GM18868 (cell line): ENCODE results near the gene KRTAP5-7.
"Not testable (repeated sequence)": the region's sequence is repeated elsewhere in the genome, so short reads cannot be mapped to it uniquely, and the experiment has no call there.

Experiments used
- ATAC-seq: cut with Tn5 transposase; IDR thresholded peaks from one replicate; pipeline ENCODE4 v1.9.1; 2021; ENCODE audit warnings: mild to moderate bottlenecking, moderate library complexity; ENCODE audit not compliant: unreplicated experiment

KRTAP5-7 gene

GRCh38 chr11:71556018-71556417 is 29.0 kb downstream of the KRTAP5-7 start:
- no peak for ATAC-seq

- ATAC-seq: no peak
Observed at GRCh38 chr11:71557257-71557656, 30.2 kb downstream of the KRTAP5-7 start.

GRCh38 chr11:71558996-71559395 is 31.9 kb downstream of the KRTAP5-7 start:
- ATAC-seq: no peak

GRCh38 chr11:71562120-71562519 is 35.1 kb downstream of the KRTAP5-7 start:
- ATAC-seq: no peak

GRCh38 chr11:71563406-71563805 is 36.3 kb downstream of the KRTAP5-7 start:
- no peak for ATAC-seq

- ATAC-seq: no peak
Observed at GRCh38 chr11:71564430-71564829, 37.4 kb downstream of the KRTAP5-7 start.

GRCh38 chr11:71565263-71565662 is 38.2 kb downstream of the KRTAP5-7 start, which contains the start of gene KRTAP5-10:
Gene KRTAP5-10 (plus strand): TSS chr11:71565563. CDS start chr11:71565588, 25 bp downstream.
- ATAC-seq: no peak

- ATAC-seq: no peak
Observed at GRCh38 chr11:71566081-71566620, 39.1 kb downstream of the KRTAP5-7 start.

- not testable (repeated sequence) for ATAC-seq
Observed at GRCh38 chr11:71566626-71567599, 39.8 kb downstream of the KRTAP5-7 start.

GRCh38 chr11:71567633-71568032 is 40.6 kb downstream of the KRTAP5-7 start:
- not testable (repeated sequence) for ATAC-seq

- no peak for ATAC-seq
Observed at GRCh38 chr11:71568704-71569349, 41.8 kb downstream of the KRTAP5-7 start.

- ATAC-seq: not testable (repeated sequence)
Observed at GRCh38 chr11:71571101-71571850, 44.2 kb downstream of the KRTAP5-7 start.

- no peak for ATAC-seq
Observed at GRCh38 chr11:71572811-71573210, 45.7 kb downstream of the KRTAP5-7 start.

- ATAC-seq: no peak
Observed at GRCh38 chr11:71574418-71574817, 47.4 kb downstream of the KRTAP5-7 start.

- no peak for ATAC-seq
Observed at GRCh38 chr11:71575723-71576424, 48.8 kb downstream of the KRTAP5-7 start.

- ATAC-seq: not testable (repeated sequence)
Observed at GRCh38 chr11:71576688-71577465, 49.8 kb downstream of the KRTAP5-7 start.

GRCh38 chr11:71577469-71578004 is 50.5 kb downstream of the KRTAP5-7 start:
- no peak for ATAC-seq
